Psoas muscle (tissue), 8 donors: ENCODE results near the gene SLC44A1. TPM values are rescaled to one million over a fixed set of nuclear protein-coding genes. Genes with fewer than 3 reads are reported as not detected.

Experiments used
- ATAC-seq, 4 donors: fragments of 200-7000 bp; cut with Tn5 transposase; one replicate each; pipeline ENCODE4 v1.9.1; 2020; ENCODE audit warnings: moderate library complexity in 3 of 4, mild to moderate bottlenecking in 2 of 4
- DNase-seq, 2 donors: peaks; one replicate each; pipeline ENCODE4 v3.0.0-alpha.2; 2020
- H3K27ac ChIP-seq: fragments of 200-600 bp; one replicate; pipeline ENCODE4 v1.8.0; 2022
- H3K27me3 ChIP-seq, 3 donors: fragments of 200-600 bp in 1 of 3; one replicate each; pipeline versions ENCODE4 v1.6.1 to v1.8.0; 2013 to 2022; ENCODE audit warnings: low read length in 2 of 3, mild to moderate bottlenecking in 2 of 3, moderate library complexity in 1 of 3; ENCODE audit not compliant: insufficient read depth in 3 of 3
- H3K36me3 ChIP-seq, 2 donors: fragments of 200-600 bp in 1 of 2; one replicate each; pipeline versions ENCODE4 v1.6.1 to v1.8.0; 2013 to 2022; ENCODE audit warnings: low read depth in 1 of 2, mild to moderate bottlenecking in 1 of 2, moderate library complexity in 1 of 2; ENCODE audit not compliant: insufficient read depth in 1 of 2
- H3K4me1 ChIP-seq: fragments of 200-600 bp; one replicate; pipeline ENCODE4 v1.8.0; 2022
- H3K4me3 ChIP-seq: fragments of 200-600 bp; one replicate; pipeline ENCODE4 v1.8.0; 2022; ENCODE audit warnings: mild to moderate bottlenecking
- H3K9me3 ChIP-seq: fragments of 200-600 bp; one replicate; pipeline ENCODE4 v1.8.0; 2022
- WGBS, 3 donors: extraction: QIAGEN DNeasy Blood & Tissue Kit; methylation state at CpG; one replicate each; pipeline versions ENCODE4 v1.1.6 to v1.1.7; 2013; 5-methylcytosine and 5-hydroxymethylcytosine counted together
- intact Hi-C, 2 donors: fragments of 100-400 bp; cut with DNase I; formaldehyde crosslinking; loops; one replicate each; pipeline versions ENCODE4 v1.11.0 to v1.14.2; 2022
- polyA plus RNA-seq, 3 donors: library from polyadenylated mRNA; stranded (reverse); fragments of 200-250 nt; gene quantifications; one replicate each; pipeline ENCODE4 v1.2.3, GENCODE V29; 2013
- total RNA-seq, 4 donors: library from RNA; stranded (reverse); fragmentation: NEBNext Ultra II Directional in 2 of 4; extraction: Animal tissue kit (Norgen Biotek cat#: 25700) in 2 of 4; gene quantifications; one replicate each; pipeline versions ENCODE4 v1.2.1 to v1.2.4, GENCODE V29; 2021 to 2023
- TF ChIP-seq, protein P1 (sequence below): fragments of 200-600 bp; IDR thresholded peaks from one replicate; pipeline ENCODE4 v1.8.0; 2022; ENCODE audit warnings: antibody characterized with exemption
- donor health status: healthy with polysubstance abuse.
- donor health status: DM: no; HTN: no; CAD: no; lungs with moderate emphysema.
- donor health status: Bipolar disorder and iron deficiency.
- donor health status: healthy.
- donor health status: DM: yes; HTN: yes; CAD: no.
- donor health status: DM: no; HTN: no; CAD: no.
- donor health status: DM: no; HTN: no; CAD: no.
- donor health status: DM: yes; HTN: yes; CAD: no.

SLC44A1 gene
- total and polyA plus RNA-seq, 7 donors, result 3.3 to 18.9 (median 7.0) TPM

- ATAC-seq (peak in 1 of 4 donors; percentile 35), DNase-seq (no peak)
- Histone ChIP-seq H3K27ac (no peak overlapping the region), H3K27me3 (no peaks in the 10 kb centered on the region), H3K4me1 (peaks cover 14% of the 10 kb centered on the region), H3K4me3 (no peak overlapping the region), H3K36me3 (no peaks in the 10 kb centered on the region), H3K9me3 (no peaks in the 10 kb centered on the region)
- 70 to 80% (median 73%) methylated on average over 1 of the region's 1 CpG for WGBS, 3 donors
- intact Hi-C loops, result no loop called here
- TF ChIP-seq, protein P1, sequence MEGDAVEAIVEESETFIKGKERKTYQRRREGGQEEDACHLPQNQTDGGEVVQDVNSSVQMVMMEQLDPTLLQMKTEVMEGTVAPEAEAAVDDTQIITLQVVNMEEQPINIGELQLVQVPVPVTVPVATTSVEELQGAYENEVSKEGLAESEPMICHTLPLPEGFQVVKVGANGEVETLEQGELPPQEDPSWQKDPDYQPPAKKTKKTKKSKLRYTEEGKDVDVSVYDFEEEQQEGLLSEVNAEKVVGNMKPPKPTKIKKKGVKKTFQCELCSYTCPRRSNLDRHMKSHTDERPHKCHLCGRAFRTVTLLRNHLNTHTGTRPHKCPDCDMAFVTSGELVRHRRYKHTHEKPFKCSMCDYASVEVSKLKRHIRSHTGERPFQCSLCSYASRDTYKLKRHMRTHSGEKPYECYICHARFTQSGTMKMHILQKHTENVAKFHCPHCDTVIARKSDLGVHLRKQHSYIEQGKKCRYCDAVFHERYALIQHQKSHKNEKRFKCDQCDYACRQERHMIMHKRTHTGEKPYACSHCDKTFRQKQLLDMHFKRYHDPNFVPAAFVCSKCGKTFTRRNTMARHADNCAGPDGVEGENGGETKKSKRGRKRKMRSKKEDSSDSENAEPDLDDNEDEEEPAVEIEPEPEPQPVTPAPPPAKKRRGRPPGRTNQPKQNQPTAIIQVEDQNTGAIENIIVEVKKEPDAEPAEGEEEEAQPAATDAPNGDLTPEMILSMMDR, result no peak
Measured at GRCh38 chr9:105329719-105330062, 85.2 kb downstream of the SLC44A1 start.

GRCh38 chr9:105330201-105330600, 85.8 kb downstream of the SLC44A1 start:
- ATAC-seq (no peak), DNase-seq (no peak)
- Histone ChIP-seq H3K4me1 (peaks cover 14% of the 10 kb centered on the region), H3K36me3 (no peaks in the 10 kb centered on the region), H3K27ac (no peak overlapping the region), H3K9me3 (no peaks in the 10 kb centered on the region), H3K4me3 (no peak overlapping the region), H3K27me3 (no peaks in the 10 kb centered on the region)
- intact Hi-C loops, result no loop called here
- TF ChIP-seq, protein P1, result no peak

- Histone ChIP-seq H3K9me3 (no peaks in the 10 kb centered on the region), H3K27me3 (no peaks in the 10 kb centered on the region), H3K4me3 (no peak overlapping the region), H3K27ac (no peak overlapping the region), H3K36me3 (no peaks in the 10 kb centered on the region), H3K4me1 (peaks cover 14% of the 10 kb centered on the region)
- DNase-seq, result no peak
- TF ChIP-seq, protein P1, result no peak
- intact Hi-C loops, result no loop called here
- ATAC-seq, result no peak
Measured at GRCh38 chr9:105330755-105331154, 86.3 kb downstream of the SLC44A1 start.

GRCh38 chr9:105331160-105331559, 86.7 kb downstream of the SLC44A1 start:
- peaks cover 14% of the 10 kb centered on the region for H3K4me1 ChIP-seq
- intact Hi-C loops, result no loop called here
- 90 to 94% (median 91%) methylated on average over 3 of the region's 3 CpGs for WGBS, 3 donors

DNA sequence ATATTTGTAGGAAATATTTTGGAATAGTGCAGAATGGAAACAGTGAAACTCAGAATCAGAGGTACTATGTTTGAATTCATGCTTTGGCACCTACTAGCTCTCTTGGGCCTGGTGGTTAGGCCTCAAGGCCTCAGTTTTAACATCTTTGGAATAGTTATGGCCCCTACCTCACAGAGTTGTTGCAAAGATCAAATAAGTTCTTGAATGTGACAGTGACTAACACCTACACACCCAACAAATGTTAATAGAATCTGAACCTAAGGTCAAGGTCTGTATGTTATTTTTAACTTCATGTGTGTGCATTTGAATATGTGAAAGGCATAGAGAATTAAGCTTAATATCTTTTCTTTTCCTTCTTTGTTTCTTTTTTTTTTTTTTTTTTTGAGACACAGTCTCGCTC, 87.3 kb downstream of the SLC44A1 start:
- Histone ChIP-seq H3K36me3 (peaks cover 3 to 6% of the 10 kb centered on the region in 2 donors), H3K27ac (no peak overlapping the region), H3K27me3 (no peaks in the 10 kb centered on the region), H3K4me1 (peaks cover 14% of the 10 kb centered on the region), H3K9me3 (no peaks in the 10 kb centered on the region), H3K4me3 (no peak overlapping the region)
- ATAC-seq, result no peak
- intact Hi-C loops, result no loop called here
- TF ChIP-seq, protein P1, result no peak
- no peak for DNase-seq
- WGBS, 3 donors, result 94 to 100% (median 100%) methylated on average over 1 of the region's 1 CpG

More at GRCh38 chr9:105331160-105331559, 86.7 kb downstream of the SLC44A1 start:
- DNase-seq (no peak), ATAC-seq (no peak)
- Histone ChIP-seq H3K9me3 (no peaks in the 10 kb centered on the region), H3K27me3 (no peaks in the 10 kb centered on the region), H3K4me3 (no peak overlapping the region), H3K36me3 (peaks cover 0 to under 1% of the 10 kb centered on the region in 2 donors), H3K27ac (no peak overlapping the region)
- TF ChIP-seq, protein P1, result no peak
